Immature natural killer cell (primary cell): ENCODE measurements around the gene COG2. TPM values are rescaled to one million over a fixed set of nuclear protein-coding genes. Genes with fewer than 3 reads are reported as not detected.

Experiments used
- DNase-seq, 3 donors: peaks; one replicate each; pipeline ENCODE4 v3.0.0; 2022; ENCODE audit warnings: mixed read lengths in 1 of 3
- H3K27ac Mint-ChIP-seq, 6 donors: one replicate each; pipeline ENCODE4 v1.8.0; 2020; ENCODE audit warnings: mixed read lengths in 6 of 6, mild to moderate bottlenecking in 5 of 6, inconsistent platforms in 4 of 6, moderate library complexity in 3 of 6
- H3K27me3 Mint-ChIP-seq, 3 donors: one replicate each; pipeline ENCODE4 v1.8.0; 2020 to 2021; ENCODE audit warnings: low read depth in 3 of 3, mild to moderate bottlenecking in 3 of 3, mixed read lengths in 3 of 3, moderate library complexity in 3 of 3, inconsistent platforms in 1 of 3
- H3K36me3 Mint-ChIP-seq, 3 donors: one replicate each; pipeline ENCODE4 v1.8.0; 2020; ENCODE audit warnings: mixed read lengths in 3 of 3, inconsistent platforms in 2 of 3, mild to moderate bottlenecking in 2 of 3
- H3K4me1 Mint-ChIP-seq, 2 donors: one replicate each; pipeline ENCODE4 v1.8.0; 2020; ENCODE audit warnings: inconsistent platforms in 2 of 2, mild to moderate bottlenecking in 2 of 2, mixed read lengths in 2 of 2, moderate library complexity in 1 of 2
- H3K4me3 Mint-ChIP-seq, 5 donors: one replicate each; pipeline ENCODE4 v1.8.0; 2020; ENCODE audit warnings: mild to moderate bottlenecking in 5 of 5, mixed read lengths in 5 of 5, inconsistent platforms in 3 of 5, moderate library complexity in 3 of 5
- H3K9me3 Mint-ChIP-seq, 6 donors: one replicate each; pipeline ENCODE4 v1.8.0; 2020; ENCODE audit warnings: mild to moderate bottlenecking in 6 of 6, mixed read lengths in 6 of 6, inconsistent platforms in 4 of 6, moderate library complexity in 3 of 6
- polyA plus RNA-seq, 3 donors: library from polyadenylated mRNA; unstranded; fragments of 300-500 nt; fragmentation: Illumina TruSeq; gene quantifications; one replicate each; pipeline ENCODE4 v1.2.3, GENCODE V29; 2021

COG2 gene
- polyA plus RNA-seq, 3 donors from 2014 or later = 22.4 to 32.8 (median 28.1) TPM

DNA sequence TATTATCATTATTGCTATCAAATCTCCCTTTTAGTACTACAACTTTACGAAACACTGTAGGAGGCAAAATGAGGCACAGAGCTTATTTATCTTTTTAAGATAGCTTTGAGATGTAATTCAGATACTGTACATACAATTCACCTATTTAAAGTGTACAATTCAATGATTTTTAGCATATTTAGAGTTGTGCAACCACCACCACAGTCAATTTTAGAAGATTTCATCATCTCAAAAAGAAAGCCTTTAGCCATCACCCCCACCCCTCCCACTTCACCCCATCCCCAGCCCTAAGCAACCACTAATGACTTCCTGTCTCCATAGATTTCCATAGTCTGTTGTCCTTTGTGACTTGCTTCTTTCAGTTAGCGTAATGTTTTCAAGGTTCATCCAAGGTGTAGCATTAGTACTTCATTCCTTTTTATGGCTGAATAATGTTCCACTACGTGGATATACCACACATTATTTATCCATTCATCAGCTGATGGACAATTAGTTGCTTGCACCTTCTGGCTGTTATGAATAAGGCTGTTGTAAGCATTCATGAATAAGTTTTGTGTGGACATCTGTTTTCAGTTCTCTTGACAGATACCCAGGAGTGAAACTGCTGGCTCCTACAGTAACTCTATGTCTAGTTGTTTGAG is 95.5 kb downstream of the COG2 start:
- Mint-ChIP-seq H3K27ac (no peak overlapping the region), H3K27me3 (peaks cover 2 to 6% (median 3%) of the 10 kb centered on the region in 3 donors), H3K36me3 (no peaks in the 10 kb centered on the region), H3K9me3 (no peaks in the 10 kb centered on the region), H3K4me3 (no peak overlapping the region), H3K4me1 (no peaks in the 10 kb centered on the region)
- DNase-seq = no peak

GRCh38 chr1:230739564-230740290 is 97.4 kb downstream of the COG2 start:
- Mint-ChIP-seq H3K36me3 (no peaks in the 10 kb centered on the region), H3K27ac (no peak overlapping the region), H3K9me3 (no peaks in the 10 kb centered on the region), H3K4me3 (no peak overlapping the region), H3K27me3 (peaks cover 0 to 10% (median 3%) of the 10 kb centered on the region in 3 donors), H3K4me1 (no peaks in the 10 kb centered on the region)
- no peak for DNase-seq

Other genes starting within 250 kb of the COG2 start
- gene PGBD5, start 216.1 kb upstream of the COG2 start, polyA plus RNA-seq = not detected
- gene AGT, start 71.6 kb downstream of the COG2 start, polyA plus RNA-seq = not detected
- gene CAPN9, start 104.9 kb downstream of the COG2 start, polyA plus RNA-seq = not detected
- gene C1orf198, start 226.0 kb downstream of the COG2 start, polyA plus RNA-seq = 1 to 10 TPM; 2.6 to 4.9 (median 4.8) TPM